HEK293 (cell line): ENCODE data around the gene HLA-DMA.

Source experiments
- CTCF ChIA-PET: fragments of 350-600 bp; formaldehyde crosslinking; extraction: SDS; loops from one replicate; lab custom pipeline; 2021; ENCODE audit warnings: antibody characterized with exemption; lab: Yijun Ruan, JAX
- POLR2A ChIA-PET: fragments of 300-600 bp; formaldehyde crosslinking; extraction: SDS; loops from one replicate; lab custom pipeline; 2020; ENCODE audit warnings: antibody characterized with exemption, inconsistent platforms; lab: Yijun Ruan, JAX
- H3K27ac ChIP-seq: fragments of 200-500 bp; sonication (Bioruptor generic); 2 replicates; pipeline ENCODE4 v1.5.1; 2014; ENCODE audit warnings: low read depth, low read length, control low read depth, inconsistent platforms; ENCODE audit errors: extremely low read depth
- H3K36me3 ChIP-seq, 2 experiments: fragments of 200-500 bp in 1 of 2; sonication (Bioruptor generic) in 1 of 2; 1 replicate in 1 of 2; 2 replicates in 1 of 2; pipeline ENCODE4 v1.5.1; 2014 to 2017; ENCODE audit warnings: inconsistent platforms in 2 of 2, low read length in 2 of 2; ENCODE audit not compliant: control insufficient read depth in 2 of 2, insufficient read depth in 1 of 2
- H3K4me1 ChIP-seq: fragments of 200-500 bp; sonication (Bioruptor generic); 2 replicates; pipeline ENCODE4 v1.5.1; 2014; ENCODE audit warnings: mild to moderate bottlenecking, low read length, inconsistent platforms; ENCODE audit not compliant: control insufficient read depth, insufficient read depth
- H3K4me3 ChIP-seq: 2 replicates; pipeline ENCODE4 v1.5.1; 2011; ENCODE audit warnings: low read depth, mild to moderate bottlenecking, control low read depth, low read length, moderate library complexity
- H3K9me3 ChIP-seq: fragments of 200-500 bp; sonication (Bioruptor generic); 2 replicates; pipeline ENCODE4 v1.5.1; 2014; ENCODE audit warnings: low read depth, low read length, inconsistent platforms; ENCODE audit not compliant: control insufficient read depth, insufficient read depth
- BCL11B ChIP-seq: fragments of 450-650 bp; formaldehyde crosslinking; IDR thresholded peaks from 2 replicates; pipeline ENCODE4 v1.5.1; 2016; ENCODE audit warnings: low read depth, missing biosample characterization, missing genetic modification characterization
- BCL6B ChIP-seq: fragments of 450-650 bp; formaldehyde crosslinking; IDR thresholded peaks from 2 replicates; pipeline ENCODE4 v1.5.1; 2017; ENCODE audit warnings: missing biosample characterization, missing genetic modification characterization
- CTCF ChIP-seq: fragments of 450-650 bp; formaldehyde crosslinking; IDR thresholded peaks from 2 replicates; pipeline ENCODE4 v1.5.1; 2016; ENCODE audit warnings: missing biosample characterization, missing genetic modification characterization
- PRDM1 ChIP-seq: fragments of 450-650 bp; formaldehyde crosslinking; IDR thresholded peaks from 2 replicates; pipeline ENCODE4; 2016; ENCODE audit warnings: missing biosample characterization, missing genetic modification characterization
- ZBTB10 ChIP-seq: fragments of 450-650 bp; formaldehyde crosslinking; IDR thresholded peaks from 2 replicates; pipeline ENCODE4 v1.5.1; 2016; ENCODE audit warnings: missing biosample characterization, missing genetic modification characterization
- ZBTB8A ChIP-seq: fragments of 450-650 bp; formaldehyde crosslinking; IDR thresholded peaks from 2 replicates; pipeline ENCODE4 v1.5.1; 2016; ENCODE audit warnings: missing biosample characterization, missing genetic modification characterization
- ZNF112 ChIP-seq: fragments of 450-650 bp; formaldehyde crosslinking; IDR thresholded peaks from 2 replicates; pipeline ENCODE4 v1.5.0; 2017; ENCODE audit warnings: missing biosample characterization, missing genetic modification characterization
- ZNF140 ChIP-seq: fragments of 450-650 bp; formaldehyde crosslinking; IDR thresholded peaks from 2 replicates; pipeline ENCODE4 v1.5.1; 2016; ENCODE audit warnings: missing biosample characterization, missing genetic modification characterization
- ZNF19 ChIP-seq: fragments of 450-650 bp; formaldehyde crosslinking; IDR thresholded peaks from 2 replicates; pipeline ENCODE4; 2016; ENCODE audit warnings: missing biosample characterization, missing genetic modification characterization, low read depth
- ZNF211 ChIP-seq: fragments of 450-650 bp; formaldehyde crosslinking; IDR thresholded peaks from 2 replicates; pipeline ENCODE4 v1.5.1; 2016; ENCODE audit warnings: low read depth, missing biosample characterization, missing genetic modification characterization
- ZNF280C ChIP-seq: fragments of 450-650 bp; formaldehyde crosslinking; IDR thresholded peaks from 2 replicates; pipeline ENCODE4 v1.5.1; 2016; ENCODE audit warnings: missing biosample characterization, missing genetic modification characterization
- ZNF335 ChIP-seq: fragments of 450-650 bp; formaldehyde crosslinking; conservative IDR thresholded peaks from 2 replicates; pipeline ENCODE4 v1.5.1; 2016; ENCODE audit warnings: missing biosample characterization, missing genetic modification characterization
- ZNF621 ChIP-seq: fragments of 450-650 bp; formaldehyde crosslinking; IDR thresholded peaks from 2 replicates; pipeline ENCODE4 v1.5.1; 2017; ENCODE audit warnings: missing biosample characterization, missing genetic modification characterization
- ZNF654 ChIP-seq: fragments of 450-650 bp; formaldehyde crosslinking; IDR thresholded peaks from 2 replicates; pipeline ENCODE4 v1.5.1; 2016; ENCODE audit warnings: low read depth, missing biosample characterization, missing genetic modification characterization
- ZSCAN16 ChIP-seq: fragments of 450-650 bp; formaldehyde crosslinking; IDR thresholded peaks from 2 replicates; pipeline ENCODE4 v1.5.1; 2016; ENCODE audit warnings: missing biosample characterization, missing genetic modification characterization
- TF ChIP-seq, protein P1 (sequence below): fragments of 450-650 bp; formaldehyde crosslinking; IDR thresholded peaks from 2 replicates; pipeline ENCODE4 v1.5.1; 2016; ENCODE audit warnings: missing biosample characterization, missing genetic modification characterization

The HLA-DMA gene

GRCh38 chr6:33001685-33002084, 48.8 kb upstream of the HLA-DMA start (continued):
- TF ChIP-seq ZNF280C (tag by site-specific recombination) (no peak), ZNF140 (tag by site-specific recombination) (no peak), BCL11B (no peak), ZNF19 (tag by site-specific recombination) (no peak), ZBTB8A (tag by site-specific recombination) (no peak), ZNF621 (no peak), ZNF112 (tag by site-specific recombination) (no peak), ZSCAN16 (tag by site-specific recombination) (no peak)

DNA sequence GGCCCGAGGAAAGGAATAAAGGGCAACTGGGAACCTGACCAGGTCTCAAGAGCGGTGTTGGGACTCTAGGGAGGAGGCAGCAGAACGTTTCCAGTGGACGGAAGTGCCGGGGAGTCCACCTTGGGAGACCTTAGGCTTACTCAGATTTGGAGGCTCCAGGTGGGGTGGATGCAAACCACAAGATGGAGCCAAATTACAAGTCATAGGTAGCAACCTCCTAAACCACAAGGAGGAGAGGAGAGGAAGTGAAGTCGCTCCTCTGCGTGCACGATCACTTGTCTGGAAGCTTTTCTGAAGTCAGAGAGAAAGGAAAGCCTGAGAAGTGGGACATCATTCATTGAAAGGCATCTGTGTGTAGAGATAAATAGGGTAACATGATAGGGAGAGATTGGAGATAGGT, 47.2 kb upstream of the HLA-DMA start:
- CTCF ChIA-PET = interaction anchor here (0.6 to 4.6 kb wide), 19 partner anchors 12 to 288 kb away, joined by 3 to 42 read pairs (median 4); no protein-coding TSS in a partner anchor
- Histone ChIP-seq H3K36me3 (no peaks in the 10 kb centered on the region), H3K4me3 (no peak overlapping the region), H3K4me1 (no peaks in the 10 kb centered on the region), H3K27ac (no peak overlapping the region)
- POLR2A ChIA-PET = interaction anchor here (2.1 kb wide), 1 partner anchor 28 kb away, joined by 7 read pairs; no protein-coding TSS in a partner anchor
- TF ChIP-seq, protein P1, sequence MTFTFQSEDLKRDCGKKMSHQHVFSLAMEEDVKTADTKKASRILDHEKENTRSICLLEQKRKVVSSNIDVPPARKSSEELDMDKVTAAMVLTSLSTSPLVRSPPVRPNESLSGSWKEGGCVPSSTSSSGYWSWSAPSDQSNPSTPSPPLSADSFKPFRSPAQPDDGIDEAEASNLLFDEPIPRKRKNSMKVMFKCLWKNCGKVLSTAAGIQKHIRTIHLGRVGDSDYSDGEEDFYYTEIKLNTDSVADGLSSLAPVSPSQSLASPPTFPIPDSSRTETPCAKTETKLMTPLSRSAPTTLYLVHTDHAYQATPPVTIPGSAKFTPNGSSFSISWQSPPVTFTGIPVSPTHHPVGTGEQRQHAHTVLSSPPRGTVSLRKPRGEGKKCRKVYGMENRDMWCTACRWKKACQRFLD (tag by site-specific recombination) = no peak
- TF ChIP-seq BCL6B (tag by site-specific recombination) (no peak), CTCF (tag by site-specific recombination) (peak; percentile 74), ZNF654 (peak; percentile 67), ZNF335 (tag by site-specific recombination) (no peak), PRDM1 (tag by site-specific recombination) (0 out of 2 replicates have a peak, but pooled peaks have one; percentile 5), ZNF211 (tag by site-specific recombination) (no peak), ZBTB10 (tag by site-specific recombination) (no peak)
- TF ChIP-seq, all 188 proteins: peak for 3
- no peaks in the 10 kb centered on the region for H3K9me3 ChIP-seq
